ENCODE data around the gene TRAPPC2L.

The TRAPPC2L gene

DNA sequence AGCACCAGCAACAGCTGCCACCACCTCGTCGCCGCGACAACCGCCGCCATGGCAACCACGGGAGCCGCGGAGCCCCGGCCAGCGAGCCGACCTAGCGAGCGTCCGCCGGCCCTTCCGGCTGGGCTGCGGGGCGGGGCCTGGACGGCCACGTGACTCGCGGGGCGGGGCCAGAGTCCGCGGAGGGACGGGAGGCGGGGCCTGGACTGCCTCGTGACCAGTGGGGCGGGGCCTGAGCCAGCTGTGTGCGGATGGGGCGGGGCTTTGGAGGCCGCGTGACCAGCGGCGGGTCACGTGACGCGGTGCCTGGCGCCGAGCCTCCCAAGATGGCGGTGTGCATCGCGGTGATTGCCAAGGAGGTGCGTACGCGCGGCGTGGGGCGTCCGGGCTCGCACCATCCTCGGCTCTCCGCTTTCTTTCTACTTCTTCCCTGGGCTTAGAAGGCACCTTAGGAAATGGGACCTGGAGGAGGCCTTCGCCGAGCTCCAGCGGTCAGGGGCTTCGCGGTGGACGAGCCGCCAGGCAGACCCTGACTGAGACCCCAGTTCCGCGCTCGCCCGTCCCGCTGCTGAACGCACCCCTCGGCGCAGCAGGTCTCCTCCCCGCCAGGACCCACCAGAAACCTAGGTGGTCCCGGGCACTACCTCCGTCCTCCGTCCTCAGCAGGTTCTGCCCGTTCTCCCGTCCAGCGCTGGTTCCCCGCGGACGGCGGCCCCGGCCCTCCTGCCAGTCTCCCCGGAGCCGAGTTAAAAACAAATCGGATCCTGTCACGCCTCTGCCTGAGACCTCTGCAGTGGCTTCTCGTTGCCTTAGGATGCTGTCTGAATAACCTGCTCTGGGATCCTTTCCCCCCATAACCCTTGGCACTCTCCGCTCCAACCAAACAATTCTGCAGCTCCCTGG is at the start of gene TRAPPC2L, which contains the start of gene GALNS:
TRAPPC2L (plus strand) TSS at position 300 of the 900 bp plus-strand sequence; CDS start at position 324, 24 bp downstream.
GALNS (minus strand) TSS at position 120 of the 900 bp plus-strand sequence; CDS start at position 50, 70 bp downstream.
- Histone ChIP-seq H3K27ac (ENCODE audit: low read depth, low read length) (peak within 1 kb of the TSS; percentile 40; the same call in 1 of the 2 replicates), H3K27me3 (ENCODE audit: insufficient read depth, low read length) (no peaks in the 10 kb centered on the region), H2AFZ (ENCODE audit: low read length, unreplicated experiment) (peak within 1 kb of the TSS; percentile 84), H3K79me2 (ENCODE audit: control insufficient read depth, insufficient read depth, low read length, unreplicated experiment) (peaks cover 23% of the 10 kb centered on the region), H3K4me3 (ENCODE audit: low read depth, low read length) (peak within 1 kb of the TSS; percentile 84), H3K36me3 (ENCODE audit: insufficient read depth, low read length) (peaks cover 3% of the 10 kb centered on the region; the same call in 1 of the 2 replicates), H3K4me1 (ENCODE audit: control insufficient read depth, insufficient read depth, low read length, unreplicated experiment) (peaks cover 7% of the 10 kb centered on the region)

- Histone ChIP-seq H3K4me3 (ENCODE audit: low read depth, low read length) (no peak overlapping the region), H3K27me3 (ENCODE audit: insufficient read depth, low read length) (no peaks in the 10 kb centered on the region), H2AFZ (ENCODE audit: low read length, unreplicated experiment) (no peak overlapping the region), H3K4me1 (ENCODE audit: control insufficient read depth, insufficient read depth, low read length, unreplicated experiment) (peaks cover 25% of the 10 kb centered on the region), H3K79me2 (ENCODE audit: control insufficient read depth, insufficient read depth, low read length, unreplicated experiment) (peaks cover 42% of the 10 kb centered on the region), H3K27ac (ENCODE audit: low read depth, low read length) (no peak overlapping the region), H3K36me3 (ENCODE audit: insufficient read depth, low read length) (peaks cover 13% of the 10 kb centered on the region; the same call in 1 of the 2 replicates)
Measured at GRCh38 chr16:88807142-88807625, 49.7 kb upstream of the TRAPPC2L start.

GRCh38 chr16:88807626-88808453 is 49.1 kb upstream of the TRAPPC2L start:
- H3K36me3 ChIP-seq (ENCODE audit: insufficient read depth, low read length): peaks cover 13% of the 10 kb centered on the region; the same call in 1 of the 2 replicates

GRCh38 chr16:88809068-88809675 is 47.8 kb upstream of the TRAPPC2L start:
- H3K4me3 ChIP-seq (ENCODE audit: low read depth, low read length): no peak overlapping the region
- H3K27ac ChIP-seq (ENCODE audit: low read depth, low read length): no peak overlapping the region
- H3K79me2 ChIP-seq (ENCODE audit: control insufficient read depth, insufficient read depth, low read length, unreplicated experiment): peaks cover 36% of the 10 kb centered on the region
- no peak overlapping the region for H2AFZ ChIP-seq (ENCODE audit: low read length, unreplicated experiment)
- peaks cover 13% of the 10 kb centered on the region; the same call in 1 of the 2 replicates for H3K36me3 ChIP-seq (ENCODE audit: insufficient read depth, low read length)
- H3K27me3 ChIP-seq (ENCODE audit: insufficient read depth, low read length): no peaks in the 10 kb centered on the region
- H3K4me1 ChIP-seq (ENCODE audit: control insufficient read depth, insufficient read depth, low read length, unreplicated experiment): peaks cover 29% of the 10 kb centered on the region

More at GRCh38 chr16:88807626-88808453, 49.1 kb upstream of the TRAPPC2L start:
- no peaks in the 10 kb centered on the region for H3K27me3 ChIP-seq (ENCODE audit: insufficient read depth, low read length)
- peaks cover 25% of the 10 kb centered on the region for H3K4me1 ChIP-seq (ENCODE audit: control insufficient read depth, insufficient read depth, low read length, unreplicated experiment)
- no peak overlapping the region for H2AFZ ChIP-seq (ENCODE audit: low read length, unreplicated experiment)
- no peak overlapping the region for H3K4me3 ChIP-seq (ENCODE audit: low read depth, low read length)
- H3K79me2 ChIP-seq (ENCODE audit: control insufficient read depth, insufficient read depth, low read length, unreplicated experiment): peaks cover 42% of the 10 kb centered on the region
- no peak overlapping the region for H3K27ac ChIP-seq (ENCODE audit: low read depth, low read length)

- Histone ChIP-seq H3K79me2 (ENCODE audit: control insufficient read depth, insufficient read depth, low read length, unreplicated experiment) (peaks cover 31% of the 10 kb centered on the region), H3K4me1 (ENCODE audit: control insufficient read depth, insufficient read depth, low read length, unreplicated experiment) (peaks cover 29% of the 10 kb centered on the region), H3K36me3 (ENCODE audit: insufficient read depth, low read length) (peaks cover 13% of the 10 kb centered on the region; the same call in 1 of the 2 replicates)
Measured at GRCh38 chr16:88809676-88810165, 47.2 kb upstream of the TRAPPC2L start.

GRCh38 chr16:88810166-88810911 is 46.6 kb upstream of the TRAPPC2L start:
- H3K79me2 ChIP-seq (ENCODE audit: control insufficient read depth, insufficient read depth, low read length, unreplicated experiment): peaks cover 25% of the 10 kb centered on the region
- peaks cover 23% of the 10 kb centered on the region for H3K4me1 ChIP-seq (ENCODE audit: control insufficient read depth, insufficient read depth, low read length, unreplicated experiment)
- no peaks in the 10 kb centered on the region for H3K27me3 ChIP-seq (ENCODE audit: insufficient read depth, low read length)
- peaks cover 12% of the 10 kb centered on the region; the same call in 1 of the 2 replicates for H3K36me3 ChIP-seq (ENCODE audit: insufficient read depth, low read length)
- no peak overlapping the region for H2AFZ ChIP-seq (ENCODE audit: low read length, unreplicated experiment)
- peak overlapping the region; percentile 86 for H3K4me3 ChIP-seq (ENCODE audit: low read depth, low read length)
- peak overlapping the region; percentile 69 for H3K27ac ChIP-seq (ENCODE audit: low read depth, low read length)

More at GRCh38 chr16:88809676-88810165, 47.2 kb upstream of the TRAPPC2L start:
- Histone ChIP-seq H3K4me3 (ENCODE audit: low read depth, low read length) (peak overlapping the region; percentile 86), H3K27me3 (ENCODE audit: insufficient read depth, low read length) (no peaks in the 10 kb centered on the region), H2AFZ (ENCODE audit: low read length, unreplicated experiment) (no peak overlapping the region), H3K27ac (ENCODE audit: low read depth, low read length) (no peak overlapping the region)

- H3K27ac ChIP-seq (ENCODE audit: low read depth, low read length): peak overlapping the region; percentile 69
- 0 out of 2 replicates have a peak, but pooled peaks cover 8% of the 10 kb centered on the region for H3K36me3 ChIP-seq (ENCODE audit: insufficient read depth, low read length)
- no peak overlapping the region for H2AFZ ChIP-seq (ENCODE audit: low read length, unreplicated experiment)
- peaks cover 17% of the 10 kb centered on the region for H3K79me2 ChIP-seq (ENCODE audit: control insufficient read depth, insufficient read depth, low read length, unreplicated experiment)
- peak overlapping the region; percentile 86 for H3K4me3 ChIP-seq (ENCODE audit: low read depth, low read length)
- peaks cover 22% of the 10 kb centered on the region for H3K4me1 ChIP-seq (ENCODE audit: control insufficient read depth, insufficient read depth, low read length, unreplicated experiment)
- no peaks in the 10 kb centered on the region for H3K27me3 ChIP-seq (ENCODE audit: insufficient read depth, low read length)
Measured at GRCh38 chr16:88810912-88811768, 45.8 kb upstream of the TRAPPC2L start.

DNA sequence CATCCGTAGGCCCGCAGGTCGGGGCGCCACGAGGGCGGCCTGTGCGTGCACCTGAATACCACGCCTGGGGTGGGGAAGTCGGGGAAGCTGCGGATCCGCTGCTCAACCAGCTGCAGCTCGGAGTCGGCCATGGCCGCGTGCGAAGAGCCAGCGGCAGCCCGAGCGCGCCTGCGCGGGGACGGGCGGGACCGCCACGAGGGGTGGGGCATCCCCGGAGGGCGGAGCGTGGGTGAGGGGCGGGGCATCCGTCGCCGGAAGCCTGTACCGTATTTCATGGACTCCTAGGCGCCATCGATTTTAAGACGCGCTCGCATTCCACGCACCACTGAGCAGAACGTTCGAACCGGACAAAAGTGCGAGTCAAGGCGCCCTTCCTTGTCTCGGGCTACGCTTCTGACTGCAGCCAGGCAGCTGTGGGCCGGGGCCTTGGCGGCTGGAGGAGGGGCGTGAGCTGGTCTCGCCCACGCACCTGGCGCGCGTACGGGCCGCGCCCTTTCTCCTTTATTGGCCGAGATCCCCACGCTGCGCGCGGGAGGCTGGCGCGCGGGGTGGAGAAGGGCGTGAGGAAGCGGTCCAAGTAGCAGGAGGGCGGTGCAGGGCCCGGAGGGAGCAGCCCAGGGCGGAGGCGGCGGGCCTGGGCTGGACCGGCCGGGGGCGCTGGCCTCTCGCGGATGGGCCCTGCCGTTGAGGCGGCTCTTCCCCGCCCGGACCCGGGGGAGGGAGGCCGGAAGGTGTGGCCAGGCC is 45.0 kb upstream of the TRAPPC2L start, which contains the start of gene APRT:
APRT (minus strand) TSS at position 160 of the 744 bp plus-strand sequence; CDS start at position 131, 29 bp downstream.
- Histone ChIP-seq H3K4me1 (ENCODE audit: control insufficient read depth, insufficient read depth, low read length, unreplicated experiment) (peaks cover 22% of the 10 kb centered on the region), H3K27ac (ENCODE audit: low read depth, low read length) (peak within 1 kb of the TSS; percentile 87), H3K27me3 (ENCODE audit: insufficient read depth, low read length) (no peaks in the 10 kb centered on the region), H2AFZ (ENCODE audit: low read length, unreplicated experiment) (peak within 1 kb of the TSS; percentile 70), H3K79me2 (ENCODE audit: control insufficient read depth, insufficient read depth, low read length, unreplicated experiment) (peaks cover 9% of the 10 kb centered on the region), H3K4me3 (ENCODE audit: low read depth, low read length) (peak within 1 kb of the TSS; percentile 86), H3K36me3 (ENCODE audit: insufficient read depth, low read length) (0 out of 2 replicates have a peak, but pooled peaks cover 4% of the 10 kb centered on the region)
